Stimulated activated naive CD4-positive, alpha-beta T cell treated with Interleukin-2 at 50 U/mL for 16 hours (primary cell): ENCODE results near the gene RBM11.
"Not testable (repeated sequence)": the region's sequence is repeated elsewhere in the genome, so short reads cannot be mapped to it uniquely, and the experiment has no call there.

Source experiments
- DNase-seq: peaks from one replicate; lab custom pipeline; 2025; lab: John Stamatoyannopoulos, UW

RBM11 gene

GRCh38 chr21:14215971-14216641 is at the start of gene RBM11:
Gene RBM11, plus strand, starts transcription at chr21:14216157. Its CDS starts 30 bp downstream, at chr21:14216187.
- peak; percentile 34 for DNase-seq

GRCh38 chr21:14166463-14167223 is 49.3 kb upstream of the RBM11 start:
- not testable (repeated sequence) for DNase-seq

- DNase-seq = no peak
These were observed 9.7 kb upstream of the RBM11 start for GRCh38 chr21:14206222-14206621.

- no peak for DNase-seq
These were observed 5.2 kb upstream of the RBM11 start, which contains the start of gene LIPI for GRCh38 chr21:14210738-14211137. Gene LIPI, minus strand, starts transcription at chr21:14210955. Its CDS starts 110 bp downstream, at chr21:14210845.

- DNase-seq = no peak
These were observed 2.8 kb upstream of the RBM11 start for GRCh38 chr21:14213164-14213563.

GRCh38 chr21:14223365-14223764 is 7.4 kb downstream of the RBM11 start:
- DNase-seq = no peak

- no peak for DNase-seq
These were observed 13.4 kb downstream of the RBM11 start for GRCh38 chr21:14229399-14229798.

GRCh38 chr21:14235101-14235500 is 19.1 kb downstream of the RBM11 start:
- no peak for DNase-seq

GRCh38 chr21:14236180-14236579 is 20.2 kb downstream of the RBM11 start:
- DNase-seq = no peak

GRCh38 chr21:14239281-14239680 is 23.3 kb downstream of the RBM11 start:
- no peak for DNase-seq

- DNase-seq = no peak
These were observed 25.3 kb downstream of the RBM11 start for GRCh38 chr21:14241297-14241696.

GRCh38 chr21:14243461-14243860 is 27.5 kb downstream of the RBM11 start:
- no peak for DNase-seq

GRCh38 chr21:14243874-14244273 is 27.9 kb downstream of the RBM11 start:
- DNase-seq = no peak

- DNase-seq = no peak
These were observed 29.0 kb downstream of the RBM11 start for GRCh38 chr21:14244911-14245310.

- no peak for DNase-seq
These were observed 29.8 kb downstream of the RBM11 start for GRCh38 chr21:14245711-14246110.

GRCh38 chr21:14251336-14251735 is 35.4 kb downstream of the RBM11 start:
- DNase-seq = no peak

GRCh38 chr21:14259747-14260146 is 43.8 kb downstream of the RBM11 start:
- no peak for DNase-seq

- DNase-seq = no peak
These were observed 44.3 kb downstream of the RBM11 start for GRCh38 chr21:14260174-14260764.

GRCh38 chr21:14262039-14262438 is 46.1 kb downstream of the RBM11 start:
- no peak for DNase-seq

GRCh38 chr21:14263879-14264278 is 47.9 kb downstream of the RBM11 start:
- no peak for DNase-seq

- no peak for DNase-seq
These were observed 49.1 kb downstream of the RBM11 start for GRCh38 chr21:14265023-14265422.

- no peak for DNase-seq
These were observed 51.1 kb downstream of the RBM11 start for GRCh38 chr21:14267076-14267475.

GRCh38 chr21:14270631-14271030 is 54.7 kb downstream of the RBM11 start:
- no peak for DNase-seq
